D721Med (cell line): ENCODE data around the gene CD44.

ENCODE experiments used
- DNase-seq: peaks from one replicate; pipeline ENCODE4 v3.0.0; 2011; ENCODE audit warnings: low spot score; ENCODE audit not compliant: insufficient read length
- FAIRE-seq: peaks from 2 replicates; lab custom pipeline; 2011; peaks lifted over from hg19 to GRCh38; lab: Jason Lieb, UNC
- CTCF ChIP-seq: IDR thresholded peaks from 2 replicates; pipeline ENCODE4 v1.5.1; 2012; ENCODE audit warnings: mild to moderate bottlenecking, control low read depth; ENCODE audit not compliant: insufficient read depth; ENCODE audit errors: missing control alignments

The CD44 gene

GRCh38 chr11:35237860-35238715 is 99.1 kb downstream of the CD44 start:
- peak; percentile 95 for TF ChIP-seq CTCF
- FAIRE-seq, result no peak
- no peak for DNase-seq

GRCh38 chr11:35238882-35239281 is 99.9 kb downstream of the CD44 start:
- no peak for TF ChIP-seq CTCF
- DNase-seq (no peak), FAIRE-seq (no peak)

- TF ChIP-seq CTCF, result no peak
- FAIRE-seq, result no peak
- DNase-seq, result no peak
Observed at GRCh38 chr11:35239471-35240075, 100.6 kb downstream of the CD44 start.

GRCh38 chr11:35241083-35241482 is 102.1 kb downstream of the CD44 start:
- FAIRE-seq, result no peak
- TF ChIP-seq CTCF, result no peak
- DNase-seq, result no peak

- DNase-seq (no peak), FAIRE-seq (no peak)
- no peak for TF ChIP-seq CTCF
Observed at GRCh38 chr11:35241531-35241930, 102.6 kb downstream of the CD44 start.

GRCh38 chr11:35242412-35243242 is 103.7 kb downstream of the CD44 start:
- no peak for DNase-seq
- no peak for FAIRE-seq
- no peak for TF ChIP-seq CTCF
